Measurements from ENCODE around the gene MAML2.

- TF ChIP-seq, protein P1, sequence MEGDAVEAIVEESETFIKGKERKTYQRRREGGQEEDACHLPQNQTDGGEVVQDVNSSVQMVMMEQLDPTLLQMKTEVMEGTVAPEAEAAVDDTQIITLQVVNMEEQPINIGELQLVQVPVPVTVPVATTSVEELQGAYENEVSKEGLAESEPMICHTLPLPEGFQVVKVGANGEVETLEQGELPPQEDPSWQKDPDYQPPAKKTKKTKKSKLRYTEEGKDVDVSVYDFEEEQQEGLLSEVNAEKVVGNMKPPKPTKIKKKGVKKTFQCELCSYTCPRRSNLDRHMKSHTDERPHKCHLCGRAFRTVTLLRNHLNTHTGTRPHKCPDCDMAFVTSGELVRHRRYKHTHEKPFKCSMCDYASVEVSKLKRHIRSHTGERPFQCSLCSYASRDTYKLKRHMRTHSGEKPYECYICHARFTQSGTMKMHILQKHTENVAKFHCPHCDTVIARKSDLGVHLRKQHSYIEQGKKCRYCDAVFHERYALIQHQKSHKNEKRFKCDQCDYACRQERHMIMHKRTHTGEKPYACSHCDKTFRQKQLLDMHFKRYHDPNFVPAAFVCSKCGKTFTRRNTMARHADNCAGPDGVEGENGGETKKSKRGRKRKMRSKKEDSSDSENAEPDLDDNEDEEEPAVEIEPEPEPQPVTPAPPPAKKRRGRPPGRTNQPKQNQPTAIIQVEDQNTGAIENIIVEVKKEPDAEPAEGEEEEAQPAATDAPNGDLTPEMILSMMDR (IDR thresholded peaks at IDR 0.05) = no peak
- no peak for TF ChIP-seq POLR2A (IDR thresholded peaks at IDR 0.05)
Measured at GRCh38 chr11:95944623-95945022, 398.4 kb downstream of the MAML2 start.
